H9 (cell line): ENCODE data around the gene ZNF354C. TPM values are rescaled to one million over a fixed set of nuclear protein-coding genes. Genes with fewer than 3 reads are reported as not detected.

Experiments used
- DNase-seq: peaks from one replicate; pipeline ENCODE4 v3.0.0-alpha.2; 2017
- H2AFZ ChIP-seq: one replicate; pipeline ENCODE4 v1.6.1; 2013; ENCODE audit warnings: mild to moderate bottlenecking, low read length, control low read depth, moderate library complexity
- H2AK5ac ChIP-seq: 2 replicates; pipeline ENCODE4 v1.6.1; 2013; ENCODE audit warnings: low read length, control low read depth, mixed read lengths; ENCODE audit not compliant: insufficient read length
- H2BK120ac ChIP-seq: one replicate; pipeline ENCODE4 v1.6.1; 2013; ENCODE audit warnings: low read depth, mild to moderate bottlenecking, low read length, control low read depth, inconsistent platforms; ENCODE audit not compliant: poor library complexity, severe bottlenecking
- H2BK12ac ChIP-seq: 2 replicates; pipeline ENCODE4 v1.6.1; 2013; ENCODE audit warnings: low read length, control low read depth, mixed read lengths, low read depth; ENCODE audit not compliant: insufficient read length
- H2BK15ac ChIP-seq: 2 replicates; pipeline ENCODE4 v1.6.1; 2013; ENCODE audit warnings: low read depth, low read length, control low read depth
- H2BK20ac ChIP-seq: one replicate; pipeline ENCODE4 v1.6.1; 2013; ENCODE audit warnings: low read depth, mild to moderate bottlenecking, low read length, control low read depth, inconsistent platforms; ENCODE audit not compliant: poor library complexity, severe bottlenecking
- H2BK5ac ChIP-seq: 2 replicates; pipeline ENCODE4 v1.6.1; 2013; ENCODE audit warnings: low read length, control low read depth, mixed read lengths; ENCODE audit not compliant: insufficient read length
- H3K14ac ChIP-seq: 2 replicates; pipeline ENCODE4 v1.6.1; 2013; ENCODE audit warnings: low read length, control low read depth; ENCODE audit not compliant: insufficient read depth
- H3K18ac ChIP-seq: 2 replicates; pipeline ENCODE4 v1.6.1; 2013; ENCODE audit warnings: low read depth, mild to moderate bottlenecking, mixed read lengths, low read length, control low read depth; ENCODE audit not compliant: insufficient read length
- H3K23ac ChIP-seq: 2 replicates; pipeline ENCODE4 v1.6.1; 2013; ENCODE audit warnings: low read length, control low read depth, mixed read lengths, low read depth; ENCODE audit not compliant: insufficient read length
- H3K23me2 ChIP-seq: 2 replicates; pipeline ENCODE4 v1.6.1; 2013; ENCODE audit warnings: low read depth, mild to moderate bottlenecking, mixed read lengths, low read length, control low read depth; ENCODE audit not compliant: insufficient read length, poor library complexity, severe bottlenecking
- H3K27ac ChIP-seq: 2 replicates; pipeline ENCODE4 v1.5.1; 2013; ENCODE audit warnings: low read length, control low read depth, mixed read lengths, low read depth; ENCODE audit not compliant: insufficient read length
- H3K27me3 ChIP-seq: 2 replicates; pipeline ENCODE4 v1.6.1; 2013; ENCODE audit warnings: low read length, control low read depth, inconsistent platforms; ENCODE audit not compliant: insufficient read depth
- H3K4ac ChIP-seq: 2 replicates; pipeline ENCODE4 v1.6.1; 2013; ENCODE audit warnings: low read depth, mild to moderate bottlenecking, control low read depth, inconsistent platforms, low read length, moderate library complexity
- H3K4me1 ChIP-seq: 2 replicates; pipeline ENCODE4 v1.6.1; 2013; ENCODE audit warnings: low read length, control low read depth, inconsistent platforms; ENCODE audit not compliant: insufficient read depth
- H3K4me2 ChIP-seq: 2 replicates; pipeline ENCODE4 v1.6.1; 2013; ENCODE audit warnings: low read length, control low read depth, mixed read lengths; ENCODE audit not compliant: insufficient read length, insufficient read depth
- H3K56ac ChIP-seq: 2 replicates; pipeline ENCODE4 v1.6.1; 2013; ENCODE audit warnings: low read depth, mild to moderate bottlenecking, mixed read lengths, low read length, control low read depth; ENCODE audit not compliant: insufficient read length
- H3K79me1 ChIP-seq: 2 replicates; pipeline ENCODE4 v1.6.1; 2013; ENCODE audit warnings: low read depth, mild to moderate bottlenecking, moderate library complexity, low read length, control low read depth, inconsistent platforms; ENCODE audit not compliant: insufficient read depth, poor library complexity, severe bottlenecking
- H3K79me2 ChIP-seq: 2 replicates; pipeline ENCODE4 v1.6.1; 2013; ENCODE audit warnings: low read length, control low read depth, inconsistent platforms; ENCODE audit not compliant: insufficient read depth
- H3K9ac ChIP-seq: 2 replicates; pipeline ENCODE4 v1.6.1; 2013; ENCODE audit warnings: low read length, control low read depth, mixed read lengths; ENCODE audit not compliant: insufficient read length; ENCODE audit errors: extremely low read depth
- H3K9me3 ChIP-seq: one replicate; pipeline ENCODE4 v1.6.1; 2013; ENCODE audit warnings: low read depth, low read length, inconsistent platforms; ENCODE audit not compliant: control insufficient read depth
- H3T11ph ChIP-seq: one replicate; pipeline ENCODE4 v1.6.1; 2013; ENCODE audit warnings: mild to moderate bottlenecking, low read length, control low read depth, inconsistent platforms
- H4K20me1 ChIP-seq: one replicate; pipeline ENCODE4 v1.6.1; 2013; ENCODE audit not compliant: control insufficient read depth, insufficient read length, insufficient read depth
- H4K5ac ChIP-seq: 2 replicates; pipeline ENCODE4 v1.6.1; 2013; ENCODE audit warnings: low read depth, mild to moderate bottlenecking, mixed read lengths, low read length, control low read depth; ENCODE audit not compliant: insufficient read length
- H4K8ac ChIP-seq: replicated peaks from 2 replicates; pipeline ENCODE4 v1.6.1; 2013; ENCODE audit warnings: low read length, control low read depth, mixed read lengths, low read depth; ENCODE audit not compliant: insufficient read length
- H4K91ac ChIP-seq: 2 replicates; pipeline ENCODE4 v1.6.1; 2013; ENCODE audit warnings: low read depth, mild to moderate bottlenecking, moderate library complexity, mixed read lengths, low read length, control low read depth; ENCODE audit not compliant: insufficient read length
- H3K27ac Mint-ChIP-seq, 3 experiments: 2 replicates in 2 of 3; 3 replicates in 1 of 3; pipeline ENCODE4 v1.8.0; 2020 to 2021; ENCODE audit warnings: mixed read lengths in 3 of 3, mild to moderate bottlenecking in 1 of 3, moderate library complexity in 1 of 3
- H3K27me3 Mint-ChIP-seq: 2 replicates; pipeline ENCODE4 v1.8.0; 2021; ENCODE audit warnings: low read depth, mild to moderate bottlenecking, moderate library complexity, mixed read lengths
- H3K36me3 Mint-ChIP-seq, 3 experiments: 2 replicates in 2 of 3; 3 replicates in 1 of 3; pipeline ENCODE4 v1.8.0; 2020 to 2021; ENCODE audit warnings: low read depth in 3 of 3, mixed read lengths in 3 of 3; ENCODE audit not compliant: insufficient read depth in 1 of 3
- H3K4me1 Mint-ChIP-seq, 2 experiments: 2 replicates each; pipeline ENCODE4 v1.8.0; 2020; ENCODE audit warnings: mixed read lengths in 2 of 2
- H3K4me3 Mint-ChIP-seq, 2 experiments: 2 replicates in 1 of 2; 3 replicates in 1 of 2; pipeline ENCODE4 v1.8.0; 2020 to 2021; ENCODE audit warnings: mild to moderate bottlenecking in 2 of 2, mixed read lengths in 2 of 2, moderate library complexity in 1 of 2
- H3K9me3 Mint-ChIP-seq, 2 experiments: 2 replicates in 1 of 2; 3 replicates in 1 of 2; pipeline ENCODE4 v1.8.0; 2020; ENCODE audit warnings: mild to moderate bottlenecking in 2 of 2, mixed read lengths in 2 of 2, moderate library complexity in 1 of 2
- WGBS: extraction: QIAGEN DNeasy Blood & Tissue Kit; methylation state at CpG from one replicate; pipeline ENCODE4 v1.1.7; 2013; ENCODE audit warnings: missing lambda C conversion rate, low lambda C conversion rate, mixed read lengths; ENCODE audit not compliant: insufficient read length; ENCODE audit errors: extremely low coverage; 5-methylcytosine and 5-hydroxymethylcytosine counted together
- total RNA-seq: library from RNA; stranded (reverse); gene quantifications from 2 replicates; pipeline ENCODE4 v1.2.1, GENCODE V29; 2021
- TF ChIP-seq, protein P1 (sequence below): fragments of 200-600 bp; sonication (generic); conservative IDR thresholded peaks from 3 replicates; pipeline ENCODE4 v1.8.0; 2021; ENCODE audit warnings: antibody characterized with exemption, mild to moderate bottlenecking

Gene ZNF354C
- total RNA-seq, 1 experiment from 2014 or later, result 5.4 TPM

GRCh38 chr5:179129607-179130071, 69.5 kb downstream of the ZNF354C start:
- no CpG with 5 or more reads among the region's 18 CpGs for WGBS

More at GRCh38 chr5:179129607-179130071, 69.5 kb downstream of the ZNF354C start:
- Histone ChIP-seq H2BK120ac (no peak overlapping the region), H3K23me2 (no peaks in the 10 kb centered on the region), H3K18ac (no peak overlapping the region), H3K4ac (no peak overlapping the region), H2BK12ac (no peak overlapping the region), H3K4me1 (no peaks in the 10 kb centered on the region), H2AFZ (no peak overlapping the region), H2BK5ac (no peak overlapping the region), H2BK20ac (no peak overlapping the region), H3K4me2 (no peak overlapping the region), H3K9ac (no peak overlapping the region), H2AK5ac (no peak overlapping the region), H3K27me3 (no peaks in the 10 kb centered on the region), H3T11ph (no peak overlapping the region), H4K20me1 (no peaks in the 10 kb centered on the region), H3K23ac (no peak overlapping the region), H3K27ac (no peak overlapping the region), H3K79me2 (no peaks in the 10 kb centered on the region), H2BK15ac (no peak overlapping the region), H4K5ac (no peak overlapping the region), H3K14ac (no peak overlapping the region), H3K56ac (no peak overlapping the region), H3K79me1 (no peaks in the 10 kb centered on the region), H4K8ac (no peak overlapping the region), H3K9me3 (no peaks in the 10 kb centered on the region), H4K91ac (no peak overlapping the region)
- DNase-seq, result no peak
- no peak overlapping the region for H3K4me3 Mint-ChIP-seq
- TF ChIP-seq, protein P1, sequence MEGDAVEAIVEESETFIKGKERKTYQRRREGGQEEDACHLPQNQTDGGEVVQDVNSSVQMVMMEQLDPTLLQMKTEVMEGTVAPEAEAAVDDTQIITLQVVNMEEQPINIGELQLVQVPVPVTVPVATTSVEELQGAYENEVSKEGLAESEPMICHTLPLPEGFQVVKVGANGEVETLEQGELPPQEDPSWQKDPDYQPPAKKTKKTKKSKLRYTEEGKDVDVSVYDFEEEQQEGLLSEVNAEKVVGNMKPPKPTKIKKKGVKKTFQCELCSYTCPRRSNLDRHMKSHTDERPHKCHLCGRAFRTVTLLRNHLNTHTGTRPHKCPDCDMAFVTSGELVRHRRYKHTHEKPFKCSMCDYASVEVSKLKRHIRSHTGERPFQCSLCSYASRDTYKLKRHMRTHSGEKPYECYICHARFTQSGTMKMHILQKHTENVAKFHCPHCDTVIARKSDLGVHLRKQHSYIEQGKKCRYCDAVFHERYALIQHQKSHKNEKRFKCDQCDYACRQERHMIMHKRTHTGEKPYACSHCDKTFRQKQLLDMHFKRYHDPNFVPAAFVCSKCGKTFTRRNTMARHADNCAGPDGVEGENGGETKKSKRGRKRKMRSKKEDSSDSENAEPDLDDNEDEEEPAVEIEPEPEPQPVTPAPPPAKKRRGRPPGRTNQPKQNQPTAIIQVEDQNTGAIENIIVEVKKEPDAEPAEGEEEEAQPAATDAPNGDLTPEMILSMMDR, result no peak
- H3K4me1 Mint-ChIP-seq, result no peaks in the 10 kb centered on the region
- H3K27me3 Mint-ChIP-seq, result no peaks in the 10 kb centered on the region
- H3K27ac Mint-ChIP-seq, result no peak overlapping the region; a peak in 1 of 7 replicates
- peaks cover 2 to 28% (median 4%) of the 10 kb centered on the region in 3 experiments; a peak in 6 of 7 replicates for H3K36me3 Mint-ChIP-seq
- peaks cover 11 to 65% of the 10 kb centered on the region in 2 experiments for H3K9me3 Mint-ChIP-seq
